ENCODE results near the gene ITSN1. TPM values are rescaled to one million over a fixed set of nuclear protein-coding genes. Genes with fewer than 3 reads are reported as not detected.
"Not testable (repeated sequence)": the region's sequence is repeated elsewhere in the genome, so short reads cannot be mapped to it uniquely, and the experiment has no call there.

ITSN1 gene
- polyA plus RNA-seq, 3 donors: 6.8 to 114 (median 40.2) TPM

GRCh38 chr21:33914188-33914587 lies 271.9 kb downstream of the ITSN1 start:
- no peak overlapping the region for H3K27ac ChIP-seq (ENCODE audit: low read depth, low read length)
- 89 to 93% (median 89%) methylated on average over 5 of the region's 5 CpGs for WGBS, 3 donors

- no peak within 1 kb of the TSS for H3K27ac ChIP-seq (ENCODE audit: low read depth, low read length)
- 0 to 1% (median 1%) methylated on average over 45 of the region's 45 CpGs for WGBS, 3 donors
These were observed 273.3 kb downstream of the ITSN1 start, which contains the start of gene ATP5PO for GRCh38 chr21:33915368-33916199. Gene ATP5PO (minus strand): TSS chr21:33915804. CDS start chr21:33915763, 41 bp downstream.

DNA sequence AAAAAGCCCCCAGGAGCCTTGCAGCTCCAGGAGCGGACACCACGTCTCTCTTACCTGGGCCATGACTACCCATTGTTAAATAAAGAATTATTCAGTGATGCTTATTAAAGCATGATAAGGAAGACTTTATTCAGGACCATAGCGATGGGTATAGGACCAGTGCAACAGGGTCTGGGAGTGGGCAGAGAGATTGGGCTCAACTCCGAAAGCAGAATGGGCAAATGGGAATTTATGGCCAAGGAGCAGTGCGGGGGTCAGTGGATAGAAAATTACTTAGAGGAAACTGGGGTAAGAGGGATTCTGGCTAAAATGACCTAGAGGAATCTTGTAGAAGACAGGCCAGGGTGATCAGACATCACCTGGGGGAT lies 273.9 kb downstream of the ITSN1 start:
- H3K27ac ChIP-seq (ENCODE audit: low read depth, low read length): no peak overlapping the region
- 55 to 58% (median 56%) methylated on average over 5 of the region's 5 CpGs for WGBS, 3 donors

GRCh38 chr21:33917421-33917820 lies 275.1 kb downstream of the ITSN1 start:
- H3K27ac ChIP-seq (ENCODE audit: low read depth, low read length): no peak overlapping the region
- WGBS, 3 donors: 67 to 89% (median 87%) methylated on average over 4 of the region's 4 CpGs

DNA sequence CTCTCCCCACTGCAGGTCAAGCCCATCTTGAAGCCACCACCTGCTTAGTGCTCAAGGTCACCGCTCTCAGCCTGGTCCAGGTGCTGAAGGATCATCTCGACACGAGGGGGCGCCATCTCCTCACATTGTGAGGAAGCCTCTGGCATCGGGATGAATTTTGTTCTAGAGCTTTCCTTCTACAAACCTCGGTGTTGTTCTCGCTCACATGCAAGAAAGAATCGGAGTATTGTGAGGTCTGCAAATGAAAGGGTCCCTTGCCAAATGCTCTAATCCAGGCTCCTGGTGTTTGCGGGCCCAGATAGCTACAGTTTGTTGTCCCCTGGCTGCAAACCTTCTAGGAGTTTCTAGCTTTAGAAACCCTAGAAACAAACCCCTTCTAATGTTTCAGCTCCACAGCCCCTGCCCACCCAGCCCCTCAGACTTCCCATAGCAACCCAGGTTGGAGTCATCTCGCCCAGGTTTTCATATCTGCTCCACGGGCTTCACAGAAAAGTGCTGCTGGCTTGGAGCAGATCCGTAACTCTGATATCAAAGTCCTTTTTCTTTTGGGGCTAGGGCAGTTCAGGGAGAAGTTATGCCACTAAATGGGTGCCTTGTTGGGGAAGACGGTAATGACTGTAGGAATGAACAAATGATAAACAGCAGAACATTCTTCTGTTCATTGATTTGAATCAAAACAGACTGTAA lies 281.9 kb downstream of the ITSN1 start:
- WGBS, 3 donors: 18 to 28% (median 23%) methylated on average over 13 of the region's 13 CpGs
- H3K27ac ChIP-seq (ENCODE audit: low read depth, low read length): no peak overlapping the region

DNA sequence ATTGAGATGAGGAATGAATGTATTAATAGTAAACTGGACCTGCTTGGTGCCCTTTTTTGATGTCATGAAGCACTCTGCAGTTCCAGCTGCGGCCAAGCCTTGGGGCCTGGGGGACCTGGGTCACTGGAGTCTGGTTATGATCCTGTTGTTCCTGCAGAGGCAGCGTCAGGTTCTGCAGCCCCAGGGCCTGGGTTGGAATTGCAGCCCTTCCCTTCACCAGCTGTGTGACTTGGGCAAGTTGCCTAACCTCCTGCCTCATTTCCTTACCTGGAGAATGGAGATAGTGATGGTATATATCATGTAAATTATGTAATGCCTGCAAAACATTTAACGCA lies 282.4 kb downstream of the ITSN1 start:
- WGBS, 3 donors: 60 to 86% (median 64%) methylated on average over 3 of the region's 3 CpGs
- no peak overlapping the region for H3K27ac ChIP-seq (ENCODE audit: low read depth, low read length)

DNA sequence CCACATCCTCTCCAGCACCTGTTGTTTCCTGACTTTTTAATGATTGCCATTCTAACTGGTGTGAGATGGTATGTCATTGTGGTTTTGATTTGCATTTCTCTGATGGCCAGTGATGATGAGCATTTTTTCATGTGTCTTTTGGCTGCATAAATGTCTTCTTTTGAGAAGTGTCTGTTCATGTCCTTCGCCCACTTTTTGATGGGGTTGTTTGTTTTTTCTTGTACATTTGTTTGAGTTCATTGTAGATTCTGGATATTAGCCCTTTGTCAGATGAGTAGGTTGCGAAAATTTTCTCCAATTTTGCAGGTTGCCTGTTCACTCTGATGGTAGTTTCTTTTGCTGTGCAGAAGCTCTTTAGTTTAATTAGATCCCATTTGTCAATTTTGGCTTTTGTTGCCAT lies 283.9 kb downstream of the ITSN1 start:
- H3K27ac ChIP-seq (ENCODE audit: low read depth, low read length): not testable (repeated sequence)
- WGBS, 3 donors: 83 to 95% (median 89%) methylated on average over 1 to 2 of the region's 2 CpGs

DNA sequence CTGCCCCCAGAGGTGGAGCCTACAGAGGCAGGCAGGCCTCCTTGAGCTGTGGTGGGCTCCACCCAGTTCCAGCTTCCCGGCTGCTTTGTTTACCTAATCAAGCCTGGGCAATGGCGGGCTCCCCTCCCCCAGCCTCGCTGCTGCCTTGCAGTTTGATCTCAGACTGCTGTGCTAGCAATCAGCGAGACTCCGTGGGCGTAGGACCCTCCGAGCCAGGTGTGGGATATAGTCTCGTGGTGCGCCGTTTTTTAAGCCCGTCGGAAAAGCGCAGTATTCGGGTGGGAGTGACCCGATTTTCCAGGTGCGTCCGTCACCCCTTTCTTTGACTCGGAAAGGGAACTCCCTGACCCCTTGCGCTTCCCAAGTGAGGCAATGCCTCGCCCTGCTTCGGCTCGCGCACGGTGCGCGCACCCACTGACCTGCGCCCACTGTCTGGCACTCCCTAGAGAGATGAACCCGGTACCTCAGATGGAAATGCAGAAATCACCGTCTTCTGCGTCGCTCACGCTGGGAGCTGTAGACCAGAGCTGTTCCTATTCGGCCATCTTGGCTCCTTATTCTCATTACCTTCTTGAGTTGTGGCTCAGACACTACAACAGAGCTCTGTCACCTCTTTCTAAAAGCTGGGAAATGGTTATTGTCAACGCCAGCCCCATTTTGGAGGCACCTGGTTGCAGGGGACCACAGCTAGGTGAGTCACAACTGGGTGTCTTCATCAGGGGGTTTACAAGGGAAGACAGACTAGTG lies 288.9 kb downstream of the ITSN1 start:
- H3K27ac ChIP-seq (ENCODE audit: low read depth, low read length): not testable (repeated sequence)
- WGBS, 3 donors: 75 to 84% (median 77%) methylated on average over 6 to 10 of the region's 34 CpGs

- WGBS, 3 donors: 6 to 58% (median 14%) methylated on average over 10 of the region's 10 CpGs
These were observed 289.6 kb downstream of the ITSN1 start for GRCh38 chr21:33931799-33932390.

DNA sequence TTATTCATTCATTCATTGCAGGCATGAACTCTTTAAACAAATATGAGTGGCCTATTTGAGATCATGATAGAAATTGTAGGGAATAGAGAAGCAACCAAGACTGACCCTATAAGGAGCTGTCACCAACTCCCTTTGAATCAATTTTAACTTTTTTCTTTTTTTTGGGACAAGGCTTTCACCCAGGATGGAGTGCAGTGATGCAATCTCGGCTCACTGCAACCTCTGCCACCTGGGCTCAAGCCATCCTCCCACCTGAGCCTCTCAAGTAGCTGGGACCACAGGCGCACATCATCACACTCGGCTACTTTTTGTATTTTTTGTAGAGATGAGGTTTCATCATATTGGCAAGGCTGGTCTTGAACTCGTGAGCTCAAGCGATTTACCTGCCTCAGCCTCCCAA lies 290.4 kb downstream of the ITSN1 start:
- H3K27ac ChIP-seq (ENCODE audit: low read depth, low read length): no peak overlapping the region
- WGBS, 3 donors: 87 to 97% (median 88%) methylated on average over 5 of the region's 5 CpGs

More at GRCh38 chr21:33931799-33932390, 289.6 kb downstream of the ITSN1 start:
- H3K27ac ChIP-seq (ENCODE audit: low read depth, low read length): no peak overlapping the region

GRCh38 chr21:33936301-33937038 lies 294.2 kb downstream of the ITSN1 start:
- WGBS, 3 donors: 42 to 63% (median 42%) methylated on average over 4 of the region's 4 CpGs
- no peak overlapping the region for H3K27ac ChIP-seq (ENCODE audit: low read depth, low read length)

- WGBS, 3 donors: 75 to 89% (median 80%) methylated on average over 4 of the region's 4 CpGs
- no peak overlapping the region for H3K27ac ChIP-seq (ENCODE audit: low read depth, low read length)
These were observed 294.8 kb downstream of the ITSN1 start for GRCh38 chr21:33937146-33937545.

- H3K27ac ChIP-seq (ENCODE audit: low read depth, low read length): no peak overlapping the region
- 70 to 85% (median 76%) methylated on average over 14 of the region's 14 CpGs for WGBS, 3 donors
These were observed 295.6 kb downstream of the ITSN1 start for GRCh38 chr21:33937931-33938339.

DNA sequence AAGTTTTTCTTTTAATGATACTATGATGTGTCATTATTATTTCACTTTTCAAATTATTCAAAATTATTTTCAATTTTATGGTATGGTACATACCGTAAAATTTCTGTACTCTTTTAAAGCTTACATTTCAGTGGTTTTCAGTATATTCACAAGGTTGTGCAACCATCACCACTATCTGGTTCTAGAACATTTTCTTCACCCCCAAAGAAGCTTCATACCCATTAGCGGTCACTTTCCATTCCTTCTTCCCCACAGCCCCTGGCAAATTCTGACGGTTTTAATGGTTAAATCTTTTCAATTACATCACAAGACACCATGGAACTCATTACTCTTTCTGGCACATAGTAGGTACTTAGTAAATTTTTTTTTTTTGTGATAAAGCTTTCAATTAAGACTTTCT lies 296.1 kb downstream of the ITSN1 start:
- 85 to 91% (median 89%) methylated on average over 3 of the region's 3 CpGs for WGBS, 3 donors
- H3K27ac ChIP-seq (ENCODE audit: low read depth, low read length): no peak overlapping the region

- H3K27ac ChIP-seq (ENCODE audit: low read depth, low read length): no peak overlapping the region
- WGBS, 3 donors: 76 to 90% (median 85%) methylated on average over 3 of the region's 3 CpGs
These were observed 296.9 kb downstream of the ITSN1 start for GRCh38 chr21:33939226-33939625.

DNA sequence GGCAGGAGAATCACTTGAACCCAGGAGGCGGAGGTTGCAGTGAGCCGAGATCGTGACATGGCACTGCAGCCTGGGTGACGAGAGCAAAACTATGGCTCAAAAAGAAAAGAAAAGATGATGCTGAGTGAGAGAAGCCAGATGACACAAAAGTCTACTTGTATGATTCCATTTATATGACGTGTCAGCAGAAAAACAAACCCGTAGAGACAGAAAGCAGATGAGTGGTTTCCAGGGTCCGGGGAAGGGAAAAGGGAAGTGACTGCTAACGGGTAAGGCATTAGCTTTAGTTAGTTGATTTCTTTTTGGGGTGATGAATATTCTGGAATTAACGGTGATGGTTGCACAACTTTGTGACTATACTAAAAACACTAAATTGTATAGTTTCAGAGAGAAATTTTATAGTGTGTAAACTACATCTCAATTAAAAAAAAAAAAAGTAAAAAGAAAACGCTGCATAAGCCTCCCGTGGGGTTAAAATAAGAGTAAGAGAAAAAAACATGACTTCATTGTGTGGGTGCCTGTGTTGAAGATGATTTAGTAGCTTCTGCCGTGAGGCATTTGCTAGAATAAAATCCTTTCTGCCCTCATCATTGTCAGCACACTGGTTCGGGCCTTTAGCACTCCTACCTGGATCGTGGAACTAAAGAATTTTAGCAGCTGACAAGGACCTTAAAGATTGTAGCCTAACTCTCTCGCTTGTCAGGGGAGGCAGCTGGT lies 298.0 kb downstream of the ITSN1 start:
- H3K27ac ChIP-seq (ENCODE audit: low read depth, low read length): no peak overlapping the region

GRCh38 chr21:33940881-33941245 lies 298.6 kb downstream of the ITSN1 start:
- H3K27ac ChIP-seq (ENCODE audit: low read depth, low read length): no peak overlapping the region
- 81 to 82% (median 81%) methylated on average over 5 of the region's 5 CpGs for WGBS, 3 donors

More for the DNA sequence above, 298.0 kb downstream of the ITSN1 start:
- 61 to 82% (median 69%) methylated on average over 15 of the region's 15 CpGs for WGBS, 3 donors

- no peak overlapping the region for H3K27ac ChIP-seq (ENCODE audit: low read depth, low read length)
These were observed 300.1 kb downstream of the ITSN1 start for GRCh38 chr21:33942426-33942825.
